Vagina (tissue), 2 donors: ENCODE data around the gene FUT2.

Experiments used
- POLR2A ChIP-seq, 2 donors: fragments of 450-650 bp; IDR thresholded peaks; one replicate each; pipeline ENCODE4 v1.6.1; 2017; ENCODE audit warnings: antibody characterized with exemption in 2 of 2, mild to moderate bottlenecking in 2 of 2, moderate library complexity in 2 of 2
- TF ChIP-seq, protein P1 (sequence below), 3 experiments: fragments of 450-650 bp in 2 of 3; fragments of 200-600 bp in 1 of 3; sonication (generic) in 1 of 3; IDR thresholded peaks; one replicate each; pipeline ENCODE4 v1.5.1; 2017 to 2019; ENCODE audit warnings: antibody characterized with exemption in 3 of 3, mild to moderate bottlenecking in 2 of 3, moderate library complexity in 2 of 3

DNA sequence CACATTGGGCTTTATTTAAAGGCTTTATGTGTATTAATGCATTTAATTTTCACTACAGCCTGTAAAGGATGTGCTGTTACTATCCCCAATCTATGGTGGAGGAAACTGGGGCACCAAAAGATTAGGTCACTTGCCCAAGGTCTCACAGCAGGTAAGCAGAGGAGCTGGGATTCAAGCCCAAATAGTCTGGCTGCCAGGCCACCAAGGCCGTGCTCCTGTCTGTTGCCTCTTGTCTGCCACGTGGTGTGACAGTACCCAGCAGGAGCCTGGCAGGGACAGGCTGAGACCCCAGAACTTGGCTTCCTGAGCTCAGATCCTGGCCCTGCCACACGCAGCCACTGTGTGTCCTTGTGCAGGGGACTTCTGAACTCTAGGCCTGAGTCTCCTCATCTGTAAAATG, 27.4 kb upstream of the FUT2 start:
- TF ChIP-seq, protein P1, sequence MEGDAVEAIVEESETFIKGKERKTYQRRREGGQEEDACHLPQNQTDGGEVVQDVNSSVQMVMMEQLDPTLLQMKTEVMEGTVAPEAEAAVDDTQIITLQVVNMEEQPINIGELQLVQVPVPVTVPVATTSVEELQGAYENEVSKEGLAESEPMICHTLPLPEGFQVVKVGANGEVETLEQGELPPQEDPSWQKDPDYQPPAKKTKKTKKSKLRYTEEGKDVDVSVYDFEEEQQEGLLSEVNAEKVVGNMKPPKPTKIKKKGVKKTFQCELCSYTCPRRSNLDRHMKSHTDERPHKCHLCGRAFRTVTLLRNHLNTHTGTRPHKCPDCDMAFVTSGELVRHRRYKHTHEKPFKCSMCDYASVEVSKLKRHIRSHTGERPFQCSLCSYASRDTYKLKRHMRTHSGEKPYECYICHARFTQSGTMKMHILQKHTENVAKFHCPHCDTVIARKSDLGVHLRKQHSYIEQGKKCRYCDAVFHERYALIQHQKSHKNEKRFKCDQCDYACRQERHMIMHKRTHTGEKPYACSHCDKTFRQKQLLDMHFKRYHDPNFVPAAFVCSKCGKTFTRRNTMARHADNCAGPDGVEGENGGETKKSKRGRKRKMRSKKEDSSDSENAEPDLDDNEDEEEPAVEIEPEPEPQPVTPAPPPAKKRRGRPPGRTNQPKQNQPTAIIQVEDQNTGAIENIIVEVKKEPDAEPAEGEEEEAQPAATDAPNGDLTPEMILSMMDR (IDR thresholded peaks at IDR 0.05) = no peak
- TF ChIP-seq POLR2A (IDR thresholded peaks at IDR 0.05) = no peak
